Measurements from ENCODE around the gene APC. TPM values are rescaled to one million over a fixed set of nuclear protein-coding genes. Genes with fewer than 3 reads are reported as not detected.

Gene APC
- total and polyA plus RNA-seq, 10 of the 15 experiments (the other 5 are each of a cell fraction or from before 2014, with no cell fraction given) = 3.2 to 23.3 (median 13.8) TPM

- TF ChIP-seq CUX1 (IDR thresholded peaks at IDR 0.05; ENCODE audit: insufficient replicate concordance, low read depth, low read length) (no peak), STAT3 (IDR thresholded peaks at IDR 0.05; ENCODE audit: low read depth, low read length) (no peak), KLF5 (IDR thresholded peaks at IDR 0.05; ENCODE audit: partially characterized antibody) (no peak), ZNF274 (IDR thresholded peaks at IDR 0.05; ENCODE audit: insufficient read depth, insufficient read length) (no peak)
Observed at GRCh38 chr5:112707187-112708102, 30.2 kb upstream of the APC start (continued).

All from GM12878 (cell line).